ENCODE data around the gene CAPN7.

CAPN7 gene

DNA sequence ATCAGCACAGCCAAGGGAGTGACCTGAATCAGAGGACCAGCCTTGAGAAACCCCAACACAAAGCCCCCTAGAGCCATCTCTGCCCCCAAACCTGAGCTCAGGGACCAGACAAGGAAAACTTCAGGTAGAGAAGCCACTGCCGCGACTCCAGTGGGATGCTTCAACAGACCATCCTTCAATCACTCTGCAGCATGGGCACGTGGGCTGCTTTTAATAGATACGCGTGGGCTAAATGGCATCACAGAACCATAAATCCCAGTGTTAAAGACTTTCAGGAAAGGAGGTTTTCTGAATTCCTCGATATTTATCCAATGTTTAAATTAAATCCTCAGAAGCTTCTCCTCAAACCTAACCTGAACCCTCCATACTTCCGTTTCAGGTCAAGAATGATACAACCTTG lies 95.7 kb downstream of the CAPN7 start:
- DNase-seq: no peak
